Activated naive CD4-positive, alpha-beta T cell treated with anti-CD3 and anti-CD28 coated beads, Interleukin-2, amount 10 ng/mL, durations not matched to agents 7 days and 5 days (primary cell): ENCODE data around the gene SLC8A1.

Source experiments
- CTCF ChIA-PET: fragments of 350-600 bp; sonication (Branson Sonifier 250); formaldehyde crosslinking; loops from one replicate; lab custom pipeline; 2021; ENCODE audit warnings: antibody characterized with exemption; lab: Charles Lee
- DNase-seq: peaks from one replicate; pipeline ENCODE4 v3.0.0-alpha.2; 2020
- H3K27ac Mint-ChIP-seq: one replicate; pipeline ENCODE4 v1.8.0; 2021; ENCODE audit warnings: mild to moderate bottlenecking, moderate library complexity, mixed read lengths
- H3K27me3 Mint-ChIP-seq: one replicate; pipeline ENCODE4 v1.8.0; 2021; ENCODE audit warnings: mild to moderate bottlenecking, mixed read lengths
- H3K36me3 Mint-ChIP-seq: one replicate; pipeline ENCODE4 v1.8.0; 2021; ENCODE audit warnings: mixed read lengths
- H3K4me1 Mint-ChIP-seq: one replicate; pipeline ENCODE4 v1.8.0; 2021; ENCODE audit warnings: mixed read lengths
- H3K4me3 Mint-ChIP-seq: one replicate; pipeline ENCODE4 v1.8.0; 2021; ENCODE audit warnings: mild to moderate bottlenecking, moderate library complexity, mixed read lengths
- H3K9me3 Mint-ChIP-seq: one replicate; pipeline ENCODE4 v1.8.0; 2021; ENCODE audit warnings: mixed read lengths

SLC8A1 gene

GRCh38 chr2:40324656-40325055 lies 127.2 kb downstream of the SLC8A1 start:
- no peak for DNase-seq
- Mint-ChIP-seq H3K4me3 (no peak overlapping the region), H3K4me1 (no peaks in the 10 kb centered on the region), H3K27me3 (no peaks in the 10 kb centered on the region), H3K27ac (no peak overlapping the region), H3K36me3 (no peaks in the 10 kb centered on the region), H3K9me3 (no peaks in the 10 kb centered on the region)
- CTCF ChIA-PET: no interaction called here

GRCh38 chr2:40321822-40322221 lies 130.1 kb downstream of the SLC8A1 start:
- CTCF ChIA-PET: no interaction called here
- DNase-seq: no peak
- Mint-ChIP-seq H3K27ac (no peak overlapping the region), H3K36me3 (no peaks in the 10 kb centered on the region), H3K4me1 (no peaks in the 10 kb centered on the region), H3K27me3 (no peaks in the 10 kb centered on the region), H3K4me3 (no peak overlapping the region), H3K9me3 (no peaks in the 10 kb centered on the region)

- Mint-ChIP-seq H3K4me3 (no peak overlapping the region), H3K4me1 (no peaks in the 10 kb centered on the region), H3K27me3 (no peaks in the 10 kb centered on the region), H3K9me3 (no peaks in the 10 kb centered on the region), H3K27ac (no peak overlapping the region), H3K36me3 (no peaks in the 10 kb centered on the region)
- CTCF ChIA-PET: no interaction called here
- DNase-seq: no peak
These were observed 130.8 kb downstream of the SLC8A1 start for GRCh38 chr2:40321016-40321623.

DNA sequence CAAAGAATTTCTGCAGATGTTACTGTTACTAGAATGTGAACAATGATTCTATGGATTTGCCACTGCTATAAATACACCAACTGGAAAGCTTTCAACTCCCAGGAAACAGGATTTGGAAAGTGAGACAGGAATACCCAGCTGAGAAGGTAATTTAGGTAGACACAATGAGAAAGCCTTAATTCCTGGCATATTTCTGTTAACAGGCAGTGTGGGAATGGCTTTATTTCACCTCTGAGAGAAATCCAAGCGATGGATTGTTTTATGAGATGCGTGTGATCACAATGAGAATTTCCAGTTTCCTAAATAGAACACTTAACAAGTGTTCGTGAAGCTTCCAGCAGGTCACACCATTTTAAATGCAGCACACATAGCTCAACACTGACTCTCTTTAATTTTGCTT lies 133.0 kb downstream of the SLC8A1 start:
- Mint-ChIP-seq H3K27ac (no peak overlapping the region), H3K9me3 (no peaks in the 10 kb centered on the region), H3K4me3 (no peak overlapping the region), H3K4me1 (no peaks in the 10 kb centered on the region), H3K36me3 (no peaks in the 10 kb centered on the region), H3K27me3 (no peaks in the 10 kb centered on the region)
- no peak for DNase-seq
- CTCF ChIA-PET: no interaction called here

DNA sequence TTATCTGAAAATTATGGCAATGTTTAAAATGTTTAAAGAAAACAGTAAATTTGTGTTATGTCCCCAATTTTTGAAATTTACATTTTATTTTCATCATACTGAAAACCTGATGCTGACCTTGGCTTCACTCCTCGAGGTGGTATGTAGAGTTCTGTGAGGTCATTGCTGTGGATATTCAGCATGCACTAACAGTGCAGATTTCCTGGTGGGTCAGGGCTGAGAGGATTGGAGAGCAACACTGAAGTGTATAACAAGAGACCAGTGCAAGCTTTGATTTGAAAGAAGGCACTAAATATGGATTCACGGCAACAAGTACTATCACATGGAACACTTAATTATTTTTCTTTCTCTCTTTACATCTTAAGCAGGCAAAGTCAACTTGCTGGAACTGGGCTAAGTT lies 134.1 kb downstream of the SLC8A1 start:
- no peak for DNase-seq
- CTCF ChIA-PET: interaction anchor here (0.6 kb wide), 1 partner anchor 464 kb away, joined by 3 read pairs; no protein-coding TSS in a partner anchor
- Mint-ChIP-seq H3K36me3 (no peaks in the 10 kb centered on the region), H3K4me1 (no peaks in the 10 kb centered on the region), H3K4me3 (no peak overlapping the region), H3K9me3 (no peaks in the 10 kb centered on the region), H3K27ac (no peak overlapping the region), H3K27me3 (no peaks in the 10 kb centered on the region)

DNA sequence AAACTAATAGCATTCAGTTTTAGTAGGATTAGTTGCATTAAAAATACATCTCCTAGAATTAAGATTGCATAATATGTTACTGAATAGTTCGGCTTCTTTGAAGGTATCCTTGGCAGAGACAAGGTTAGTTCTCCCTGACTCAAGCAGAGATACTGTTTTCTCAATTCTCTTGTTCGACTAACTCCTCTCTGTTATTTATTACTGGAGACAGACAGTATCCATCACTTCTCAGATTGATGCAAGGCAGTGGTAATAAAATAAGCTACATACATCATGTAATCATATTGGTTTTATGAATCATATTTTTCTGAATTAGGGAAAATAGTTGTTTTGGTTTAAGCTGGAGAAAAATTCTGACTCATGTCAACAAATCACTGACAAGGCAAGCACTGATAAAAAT lies 134.8 kb downstream of the SLC8A1 start:
- CTCF ChIA-PET: interaction anchor here (0.6 kb wide), 1 partner anchor 464 kb away, joined by 3 read pairs; no protein-coding TSS in a partner anchor
- Mint-ChIP-seq H3K4me1 (no peaks in the 10 kb centered on the region), H3K27me3 (no peaks in the 10 kb centered on the region), H3K9me3 (no peaks in the 10 kb centered on the region), H3K27ac (no peak overlapping the region), H3K4me3 (no peak overlapping the region), H3K36me3 (no peaks in the 10 kb centered on the region)
- no peak for DNase-seq

- no peak for DNase-seq
- no peak overlapping the region for H3K4me3 Mint-ChIP-seq
- no peaks in the 10 kb centered on the region for H3K27me3 Mint-ChIP-seq
- H3K9me3 Mint-ChIP-seq: no peaks in the 10 kb centered on the region
- no peaks in the 10 kb centered on the region for H3K4me1 Mint-ChIP-seq
- CTCF ChIA-PET: no interaction called here
- no peaks in the 10 kb centered on the region for H3K36me3 Mint-ChIP-seq
- H3K27ac Mint-ChIP-seq: no peak overlapping the region
These were observed 135.3 kb downstream of the SLC8A1 start for GRCh38 chr2:40316620-40317019.

DNA sequence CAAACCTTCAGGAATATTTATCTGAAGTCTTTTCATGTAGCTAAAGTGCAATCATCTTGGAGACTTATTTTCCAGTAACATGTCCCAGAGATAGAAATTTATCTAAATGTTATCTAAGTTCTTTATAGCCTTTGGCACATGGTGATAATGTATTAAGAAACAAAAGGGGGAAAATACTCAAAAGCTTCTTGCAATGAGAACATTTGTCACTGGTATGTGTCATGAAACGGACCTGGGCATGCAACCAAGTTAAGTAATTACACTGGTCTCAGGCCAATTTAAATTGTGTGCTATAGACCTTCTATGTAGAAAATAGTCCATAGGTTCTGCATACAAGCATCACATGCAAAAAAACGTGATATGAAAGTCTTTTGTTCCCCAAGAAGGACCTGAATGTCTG lies 136.2 kb downstream of the SLC8A1 start:
- H3K36me3 Mint-ChIP-seq: no peaks in the 10 kb centered on the region
- no peaks in the 10 kb centered on the region for H3K27me3 Mint-ChIP-seq
- no peak overlapping the region for H3K4me3 Mint-ChIP-seq
- no peaks in the 10 kb centered on the region for H3K4me1 Mint-ChIP-seq
- H3K27ac Mint-ChIP-seq: no peak overlapping the region
- DNase-seq: no peak
- CTCF ChIA-PET: no interaction called here
- no peaks in the 10 kb centered on the region for H3K9me3 Mint-ChIP-seq

GRCh38 chr2:40311026-40311425 lies 140.9 kb downstream of the SLC8A1 start:
- H3K4me1 Mint-ChIP-seq: no peaks in the 10 kb centered on the region
- CTCF ChIA-PET: no interaction called here
- H3K27ac Mint-ChIP-seq: no peak overlapping the region

DNA sequence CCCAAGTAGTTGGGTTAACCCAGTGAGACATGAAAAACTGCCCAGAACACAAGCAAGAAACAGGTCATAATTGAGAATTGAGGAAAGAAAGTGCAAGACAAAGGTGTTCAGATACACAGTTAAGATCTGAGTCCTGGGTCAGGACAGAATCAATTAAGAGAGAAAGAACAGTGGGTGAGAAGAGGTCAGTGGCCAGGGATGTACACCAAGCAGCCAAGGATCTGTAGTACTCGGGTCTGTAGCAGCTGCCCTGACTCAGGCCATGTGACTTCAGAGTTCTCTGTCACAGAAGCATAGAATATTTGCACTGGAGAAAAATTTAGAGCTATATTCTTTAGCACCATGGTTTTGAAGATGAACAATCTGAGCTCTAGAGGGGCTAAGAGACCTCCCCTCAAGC lies 141.6 kb downstream of the SLC8A1 start:
- H3K4me1 Mint-ChIP-seq: no peaks in the 10 kb centered on the region
- H3K9me3 Mint-ChIP-seq: no peaks in the 10 kb centered on the region
- no peak for DNase-seq
- no peak overlapping the region for H3K4me3 Mint-ChIP-seq
- CTCF ChIA-PET: no interaction called here
- H3K36me3 Mint-ChIP-seq: no peaks in the 10 kb centered on the region
- no peaks in the 10 kb centered on the region for H3K27me3 Mint-ChIP-seq
- H3K27ac Mint-ChIP-seq: no peak overlapping the region

More at GRCh38 chr2:40311026-40311425, 140.9 kb downstream of the SLC8A1 start:
- DNase-seq: no peak
- no peaks in the 10 kb centered on the region for H3K36me3 Mint-ChIP-seq
- no peaks in the 10 kb centered on the region for H3K9me3 Mint-ChIP-seq
- H3K27me3 Mint-ChIP-seq: no peaks in the 10 kb centered on the region
- H3K4me3 Mint-ChIP-seq: no peak overlapping the region

- Mint-ChIP-seq H3K9me3 (no peaks in the 10 kb centered on the region), H3K36me3 (no peaks in the 10 kb centered on the region), H3K4me1 (no peaks in the 10 kb centered on the region), H3K4me3 (no peak overlapping the region), H3K27me3 (no peaks in the 10 kb centered on the region), H3K27ac (no peak overlapping the region)
- DNase-seq: no peak
- CTCF ChIA-PET: no interaction called here
These were observed 147.6 kb downstream of the SLC8A1 start for GRCh38 chr2:40304340-40304739.

- DNase-seq: no peak
- no peaks in the 10 kb centered on the region for H3K27me3 Mint-ChIP-seq
- H3K36me3 Mint-ChIP-seq: no peaks in the 10 kb centered on the region
- CTCF ChIA-PET: no interaction called here
- H3K9me3 Mint-ChIP-seq: no peaks in the 10 kb centered on the region
- H3K4me1 Mint-ChIP-seq: no peaks in the 10 kb centered on the region
- H3K4me3 Mint-ChIP-seq: no peak overlapping the region
- H3K27ac Mint-ChIP-seq: no peak overlapping the region
These were observed 148.1 kb downstream of the SLC8A1 start for GRCh38 chr2:40303746-40304145.

GRCh38 chr2:40302751-40303325 lies 149.1 kb downstream of the SLC8A1 start:
- H3K27ac Mint-ChIP-seq: no peak overlapping the region
- no peaks in the 10 kb centered on the region for H3K4me1 Mint-ChIP-seq
- H3K9me3 Mint-ChIP-seq: no peaks in the 10 kb centered on the region
- DNase-seq: no peak
- H3K36me3 Mint-ChIP-seq: no peaks in the 10 kb centered on the region
- H3K4me3 Mint-ChIP-seq: no peak overlapping the region
- CTCF ChIA-PET: no interaction called here
- no peaks in the 10 kb centered on the region for H3K27me3 Mint-ChIP-seq

DNA sequence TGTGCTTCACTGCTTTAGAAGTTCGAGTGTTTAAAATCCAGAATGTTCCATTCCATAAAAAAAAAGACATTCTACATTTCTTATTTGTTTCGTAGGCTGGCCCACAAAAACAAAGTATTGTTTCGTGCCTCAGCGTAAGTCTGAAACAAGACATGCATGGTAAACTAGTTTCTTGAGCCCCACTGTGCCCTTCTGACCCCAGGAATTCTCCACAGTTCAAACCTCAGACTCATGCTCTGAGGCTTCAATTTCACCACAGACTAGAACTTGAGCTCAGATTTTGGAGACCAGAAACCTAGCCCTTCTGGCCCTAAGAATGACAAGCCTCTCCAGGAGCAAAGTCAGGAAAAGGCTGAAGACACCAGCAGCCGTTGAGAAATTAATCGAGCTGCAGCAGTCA lies 151.5 kb downstream of the SLC8A1 start:
- no peak for DNase-seq
- H3K4me3 Mint-ChIP-seq: no peak overlapping the region

GRCh38 chr2:40299781-40300180 lies 152.1 kb downstream of the SLC8A1 start:
- no peaks in the 10 kb centered on the region for H3K4me1 Mint-ChIP-seq
- no peak for DNase-seq
- H3K4me3 Mint-ChIP-seq: no peak overlapping the region
- H3K9me3 Mint-ChIP-seq: no peaks in the 10 kb centered on the region
- CTCF ChIA-PET: no interaction called here
- H3K36me3 Mint-ChIP-seq: no peaks in the 10 kb centered on the region
- H3K27me3 Mint-ChIP-seq: no peaks in the 10 kb centered on the region
- H3K27ac Mint-ChIP-seq: no peak overlapping the region

More for the DNA sequence above, 151.5 kb downstream of the SLC8A1 start:
- Mint-ChIP-seq H3K36me3 (no peaks in the 10 kb centered on the region), H3K9me3 (no peaks in the 10 kb centered on the region), H3K27ac (no peak overlapping the region), H3K27me3 (no peaks in the 10 kb centered on the region), H3K4me1 (no peaks in the 10 kb centered on the region)
- CTCF ChIA-PET: no interaction called here
